ENCODE data around the gene ATXN7.

ATXN7 gene, protein sequence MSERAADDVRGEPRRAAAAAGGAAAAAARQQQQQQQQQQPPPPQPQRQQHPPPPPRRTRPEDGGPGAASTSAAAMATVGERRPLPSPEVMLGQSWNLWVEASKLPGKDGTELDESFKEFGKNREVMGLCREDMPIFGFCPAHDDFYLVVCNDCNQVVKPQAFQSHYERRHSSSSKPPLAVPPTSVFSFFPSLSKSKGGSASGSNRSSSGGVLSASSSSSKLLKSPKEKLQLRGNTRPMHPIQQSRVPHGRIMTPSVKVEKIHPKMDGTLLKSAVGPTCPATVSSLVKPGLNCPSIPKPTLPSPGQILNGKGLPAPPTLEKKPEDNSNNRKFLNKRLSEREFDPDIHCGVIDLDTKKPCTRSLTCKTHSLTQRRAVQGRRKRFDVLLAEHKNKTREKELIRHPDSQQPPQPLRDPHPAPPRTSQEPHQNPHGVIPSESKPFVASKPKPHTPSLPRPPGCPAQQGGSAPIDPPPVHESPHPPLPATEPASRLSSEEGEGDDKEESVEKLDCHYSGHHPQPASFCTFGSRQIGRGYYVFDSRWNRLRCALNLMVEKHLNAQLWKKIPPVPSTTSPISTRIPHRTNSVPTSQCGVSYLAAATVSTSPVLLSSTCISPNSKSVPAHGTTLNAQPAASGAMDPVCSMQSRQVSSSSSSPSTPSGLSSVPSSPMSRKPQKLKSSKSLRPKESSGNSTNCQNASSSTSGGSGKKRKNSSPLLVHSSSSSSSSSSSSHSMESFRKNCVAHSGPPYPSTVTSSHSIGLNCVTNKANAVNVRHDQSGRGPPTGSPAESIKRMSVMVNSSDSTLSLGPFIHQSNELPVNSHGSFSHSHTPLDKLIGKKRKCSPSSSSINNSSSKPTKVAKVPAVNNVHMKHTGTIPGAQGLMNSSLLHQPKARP
- total RNA-seq = 157 to 163 reads per million in 2 donors

DNA sequence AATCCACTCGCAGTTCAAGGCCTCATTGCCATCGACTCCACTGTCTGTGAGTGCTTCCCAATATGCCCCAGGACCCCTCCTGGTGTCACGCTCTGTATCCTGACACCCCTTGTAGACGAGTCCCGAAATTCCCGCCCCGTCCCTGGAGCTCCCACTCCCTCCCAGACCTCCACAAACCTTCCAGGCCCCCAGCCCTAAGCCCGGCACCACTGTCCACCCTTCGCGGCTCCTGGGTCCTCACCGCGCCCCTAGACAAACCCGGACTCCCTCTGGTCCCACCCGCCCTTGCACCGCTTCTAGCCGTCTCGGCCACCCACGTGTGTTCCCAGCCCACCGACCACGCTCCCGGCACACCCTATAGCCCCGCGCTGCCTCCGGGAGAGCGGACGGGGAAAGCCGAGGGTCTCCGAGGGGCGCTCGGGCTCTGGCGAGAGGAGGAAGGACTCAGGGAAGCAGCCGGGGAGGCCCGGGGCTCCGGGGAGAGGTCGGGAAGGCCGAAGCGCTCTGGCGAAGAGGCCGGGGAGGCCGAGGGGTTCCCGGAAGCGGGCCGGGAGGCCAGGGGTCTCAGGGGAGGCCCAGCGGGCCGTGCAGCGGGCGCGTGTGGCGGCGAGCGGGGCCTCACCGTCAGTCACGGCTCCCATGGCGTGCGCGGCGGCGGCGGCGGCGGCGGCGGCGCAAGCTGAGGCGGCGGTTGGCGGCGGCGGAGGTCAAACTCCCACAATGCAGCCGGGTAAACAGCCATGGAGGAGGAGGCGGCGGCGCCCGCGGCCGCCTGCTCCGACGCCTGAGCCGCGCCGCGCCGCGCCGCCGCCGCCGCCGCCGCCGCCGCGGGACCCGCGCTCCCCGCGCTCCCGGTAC is at the start of gene ATXN7, which contains the start of gene THOC7:
Gene ATXN7 (plus strand): TSS at position 718 of the 858 bp plus-strand sequence. CDS start 48,732 bp downstream, outside the sequence.
Gene THOC7 (minus strand): TSS at position 656 of the 858 bp plus-strand sequence. CDS start 15 bp downstream, at position 641.
- DNase-seq = peak; percentile 67

DNA sequence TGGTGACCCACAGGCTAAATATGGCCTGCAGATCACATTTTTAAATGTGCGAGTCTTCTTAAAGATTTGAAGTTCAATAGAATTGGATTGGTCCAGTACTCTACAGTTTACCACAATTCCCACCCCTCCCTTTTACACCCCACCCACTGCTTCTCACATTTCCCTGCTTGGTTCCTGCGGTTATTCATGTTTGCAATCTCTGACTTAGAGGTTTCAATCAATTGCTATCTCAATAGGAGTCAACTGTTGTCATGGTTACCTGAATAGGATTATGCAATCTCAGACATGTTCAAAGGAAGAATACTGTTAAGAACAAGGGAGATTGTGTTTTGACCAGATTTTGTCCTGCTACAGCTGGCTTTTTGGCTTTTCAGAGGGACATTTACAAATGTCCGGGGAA is 49.4 kb upstream of the ATXN7 start:
- no peak for DNase-seq

DNA sequence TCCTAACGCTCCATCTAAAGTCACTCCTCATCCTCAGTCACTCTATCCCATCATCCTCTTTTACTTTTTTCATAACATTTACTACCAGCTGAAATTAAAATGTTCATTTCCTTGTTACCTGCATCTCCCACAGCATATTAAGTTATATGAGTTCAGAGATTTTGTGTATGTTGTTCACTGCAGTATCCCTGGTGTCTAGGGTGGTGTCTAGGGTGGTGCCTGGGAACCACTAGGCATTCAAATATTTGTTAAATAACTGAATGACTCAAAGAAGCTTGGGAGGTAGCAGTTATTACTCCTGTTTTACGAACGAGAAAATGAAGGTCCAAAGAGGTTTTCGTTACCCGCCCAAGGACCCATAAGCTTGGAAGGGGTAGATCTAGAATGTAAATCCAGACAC is 46.4 kb upstream of the ATXN7 start:
- DNase-seq = no peak

DNA sequence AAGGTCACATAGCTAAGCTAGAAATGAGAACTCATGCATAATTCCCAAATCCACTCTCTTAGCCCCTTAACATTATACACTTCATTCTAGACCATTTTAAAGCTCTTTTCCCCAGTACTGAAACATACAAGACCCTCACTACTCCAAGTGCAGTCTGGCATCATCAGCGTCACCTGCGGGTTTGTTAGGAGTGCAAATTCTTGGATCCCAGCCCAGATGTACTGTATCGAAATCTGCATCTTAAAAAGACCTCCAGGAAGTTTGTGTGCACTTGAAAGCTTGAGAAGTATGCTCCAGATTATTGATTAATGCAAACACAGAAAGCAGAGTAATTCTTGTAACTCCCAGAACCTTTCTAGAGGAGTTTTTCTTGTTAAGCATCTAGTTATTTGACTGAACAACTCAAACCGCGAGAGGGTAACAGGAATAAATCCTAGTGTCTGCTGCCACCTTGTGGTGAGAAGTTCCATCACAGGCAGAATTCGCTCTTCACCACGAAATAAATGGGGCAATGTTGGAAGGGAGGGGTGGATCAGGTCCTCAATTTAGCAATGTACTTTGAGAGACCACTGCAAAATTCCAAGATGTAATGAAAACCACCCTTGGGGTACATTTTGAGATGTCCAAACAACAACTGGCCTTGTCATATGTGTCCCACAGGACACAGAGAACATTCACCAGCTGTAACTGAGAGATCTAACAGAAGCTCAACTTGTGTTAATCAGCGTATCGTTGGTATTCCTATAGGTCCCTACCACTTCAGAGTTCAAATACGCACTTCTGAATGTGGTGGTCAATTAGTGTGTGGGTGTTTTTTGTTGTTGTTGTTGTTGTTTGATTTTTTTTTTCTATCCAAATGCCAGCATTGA is 45.2 kb upstream of the ATXN7 start:
- no peak for DNase-seq

DNA sequence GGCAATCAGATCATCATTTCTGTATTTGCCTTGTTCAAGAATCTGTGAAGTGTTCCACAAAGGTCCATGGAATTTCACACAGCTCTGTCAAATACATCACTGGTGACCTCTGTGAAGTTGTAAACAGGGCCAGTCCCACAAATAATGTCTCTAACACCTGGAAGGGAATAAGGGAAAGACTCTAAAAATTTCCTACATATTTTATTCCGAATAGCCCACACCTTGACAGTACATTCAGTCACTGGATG is 44.6 kb upstream of the ATXN7 start, which contains the start of gene C3orf49:
Gene C3orf49 (plus strand): TSS at position 149 of the 248 bp plus-strand sequence. CDS start 173 bp downstream, outside the sequence.
- DNase-seq = no peak

DNA sequence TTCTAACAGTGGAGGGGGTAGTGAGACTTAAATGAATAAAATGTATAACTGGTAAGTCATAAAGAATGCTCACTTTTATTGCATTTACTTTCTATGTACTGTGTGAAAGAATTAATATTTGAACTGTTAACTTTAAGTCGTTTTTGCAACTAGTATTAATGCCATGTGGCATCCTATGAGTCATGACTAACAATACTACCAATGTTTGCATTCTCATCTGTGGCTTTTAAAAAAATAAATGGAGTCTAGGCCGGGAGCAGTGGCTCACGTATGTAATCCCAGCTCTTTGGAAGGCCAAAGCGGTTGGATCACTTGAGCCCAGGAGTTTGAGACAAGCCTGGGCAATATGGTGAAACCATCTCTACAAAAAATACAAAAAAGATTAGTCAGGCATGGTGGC is 39.4 kb upstream of the ATXN7 start:
- DNase-seq = no peak

DNA sequence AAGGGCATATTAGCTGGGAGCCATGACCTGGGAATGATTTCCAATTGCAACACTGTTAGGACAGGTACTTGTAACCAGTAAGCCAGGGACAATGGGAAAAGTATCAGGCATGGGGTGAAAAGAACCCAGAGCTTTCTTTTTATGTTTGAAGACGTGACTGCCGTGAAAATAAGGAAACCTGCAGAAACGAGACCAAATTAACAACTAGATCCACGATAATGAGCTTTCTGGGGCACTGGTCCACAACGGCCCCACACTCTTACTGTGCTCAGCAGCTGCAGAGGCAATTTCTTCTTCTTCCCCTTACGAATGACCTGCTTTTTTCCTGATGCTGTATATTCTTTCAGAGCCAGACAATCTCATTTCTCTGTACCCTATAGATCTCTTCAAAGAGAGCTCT is 33.1 kb upstream of the ATXN7 start:
- no peak for DNase-seq

DNA sequence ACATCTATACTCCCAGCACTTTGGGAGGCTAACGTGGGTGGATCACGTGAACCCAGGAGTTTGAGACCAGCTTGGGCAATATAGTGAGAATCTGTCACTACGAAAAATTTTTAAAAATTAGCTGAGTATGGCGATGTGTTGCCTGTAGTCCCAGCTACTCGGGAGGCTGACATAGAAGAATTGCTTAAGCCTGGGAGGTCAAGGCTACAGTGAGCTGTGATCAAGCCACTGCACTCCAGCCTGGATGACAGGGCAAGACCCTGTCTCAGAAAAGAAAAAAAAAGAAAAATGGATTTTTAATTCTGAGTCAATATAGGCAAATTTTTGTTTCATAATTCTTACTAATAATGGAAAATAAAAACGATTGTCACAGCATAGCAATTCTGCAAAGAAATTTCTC is 31.3 kb upstream of the ATXN7 start:
- DNase-seq = no peak

DNA sequence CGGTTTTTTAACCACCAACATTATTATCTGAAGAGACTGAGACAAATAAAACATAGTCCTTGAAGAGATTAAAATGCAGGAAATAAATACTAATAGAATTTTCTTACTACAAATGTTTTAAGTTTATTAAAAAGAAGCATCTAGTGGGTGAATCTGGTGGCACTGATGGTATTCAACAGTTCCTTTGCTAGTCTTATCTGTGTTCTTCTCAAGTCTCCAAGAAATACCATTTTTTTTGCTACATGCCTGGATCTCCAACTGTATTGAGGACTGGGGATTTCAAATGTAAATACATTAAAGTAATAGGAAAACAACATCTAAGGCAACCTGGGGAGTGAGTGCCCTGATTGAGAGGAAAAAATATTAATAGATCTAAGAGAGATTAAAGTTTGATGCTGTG is 22.0 kb upstream of the ATXN7 start:
- no peak for DNase-seq

DNA sequence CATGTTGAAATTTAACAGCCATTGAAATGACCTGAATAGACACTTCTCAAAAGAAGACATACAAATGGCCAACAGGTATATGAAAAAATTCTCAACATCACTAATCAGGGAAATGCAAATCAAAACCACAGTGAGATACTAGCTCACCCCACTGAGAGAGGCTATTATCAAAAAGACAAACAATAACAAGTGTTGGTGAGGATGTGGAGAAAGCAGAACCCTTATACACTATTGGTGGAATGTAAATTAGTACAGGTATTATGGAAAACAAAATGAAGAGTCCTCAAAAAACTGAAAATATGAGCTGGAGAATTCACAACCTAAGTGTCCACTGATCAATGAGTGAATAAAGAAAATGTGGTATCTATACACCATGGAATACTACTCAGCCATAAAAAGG is 21.5 kb upstream of the ATXN7 start:
- DNase-seq = no peak

DNA sequence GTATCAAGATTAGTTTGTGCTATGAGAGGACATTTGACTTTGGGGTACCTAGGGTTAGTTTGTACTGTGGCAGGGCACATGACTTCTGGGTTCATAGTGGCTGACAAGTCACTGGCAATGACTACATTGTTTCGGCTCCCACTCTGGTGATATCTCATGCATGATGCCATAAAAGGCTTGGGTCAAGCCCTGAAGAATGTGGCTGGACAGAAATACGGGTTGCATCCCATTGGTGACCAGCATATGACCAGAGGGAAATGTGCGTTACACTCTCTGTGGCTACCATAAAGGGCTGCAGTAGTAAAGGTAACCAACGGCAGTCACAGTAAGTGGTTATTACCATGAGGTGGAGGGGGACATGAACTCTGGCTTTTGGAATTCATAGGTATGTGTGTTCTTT is 18.5 kb upstream of the ATXN7 start:
- DNase-seq = no peak

DNA sequence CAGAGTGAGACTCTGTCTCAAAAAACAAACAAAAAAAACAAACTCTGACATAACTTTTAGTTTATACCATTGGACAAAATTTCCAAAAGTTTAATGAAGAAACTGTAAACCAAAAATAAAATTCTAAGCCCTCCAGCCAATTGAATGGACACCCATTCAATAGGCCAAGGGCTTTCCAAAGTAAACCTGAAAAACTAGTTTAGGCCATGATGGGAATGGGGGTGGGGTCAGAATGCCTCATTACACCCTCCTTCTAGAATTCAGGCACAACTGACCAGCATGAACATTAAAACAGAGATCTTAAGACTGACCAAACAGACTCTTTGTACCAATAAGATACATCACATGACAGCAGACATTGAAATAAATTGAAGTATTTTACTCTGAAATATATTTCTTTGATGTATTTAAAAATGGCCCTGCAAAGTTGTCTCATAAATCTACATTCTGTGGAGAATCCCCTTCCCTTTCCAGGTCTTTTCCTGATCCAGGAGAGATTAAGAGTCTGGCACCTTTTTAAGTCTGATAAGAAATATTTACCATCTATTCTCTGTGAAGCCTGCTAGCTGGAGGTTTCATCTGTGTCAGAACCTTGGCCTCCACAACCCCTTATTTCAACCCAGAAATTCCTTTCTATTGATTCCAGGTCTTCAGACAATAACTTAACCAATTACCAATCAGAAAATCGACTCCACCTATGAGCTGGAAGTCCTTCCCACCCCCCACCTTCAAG is 15.8 kb upstream of the ATXN7 start:
- DNase-seq = no peak

DNA sequence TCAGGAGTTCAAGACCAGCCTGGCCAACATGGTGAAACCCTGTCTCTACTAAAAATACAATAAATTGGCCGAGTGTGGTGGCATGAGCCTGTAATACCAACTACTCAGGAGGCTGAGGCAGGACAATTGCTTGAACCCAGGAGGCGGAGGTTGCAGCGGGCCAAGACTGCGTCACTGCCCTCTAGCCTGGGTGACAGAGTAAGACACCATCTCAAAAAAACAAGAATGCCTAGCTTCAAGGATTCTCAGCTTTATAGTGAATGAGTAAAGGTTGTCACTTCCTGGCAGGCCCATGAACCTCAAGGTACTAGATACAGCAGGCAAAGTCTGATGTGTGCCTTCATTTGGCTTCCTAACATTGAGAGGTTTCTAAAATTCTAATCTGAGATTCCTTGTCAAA is 14.5 kb upstream of the ATXN7 start:
- DNase-seq = no peak

DNA sequence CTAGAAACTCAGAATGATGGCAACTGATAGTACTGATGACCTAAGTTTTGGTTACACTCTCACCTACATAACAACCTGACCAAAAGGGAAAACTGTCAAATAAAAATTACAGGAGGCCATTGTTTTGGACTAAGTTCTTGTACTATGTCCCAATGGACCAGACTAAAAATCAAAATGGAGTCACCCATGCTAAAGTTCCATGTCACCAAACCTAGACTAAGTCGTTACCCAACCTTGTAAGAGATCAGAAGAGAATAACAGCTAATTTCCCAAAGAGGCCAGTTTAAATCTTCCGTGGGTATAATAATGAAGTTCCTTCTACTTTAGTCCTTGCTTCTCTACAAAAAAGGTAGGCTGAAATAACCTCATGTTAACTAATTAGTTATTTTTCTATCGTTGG is 12.4 kb upstream of the ATXN7 start:
- DNase-seq = no peak

DNA sequence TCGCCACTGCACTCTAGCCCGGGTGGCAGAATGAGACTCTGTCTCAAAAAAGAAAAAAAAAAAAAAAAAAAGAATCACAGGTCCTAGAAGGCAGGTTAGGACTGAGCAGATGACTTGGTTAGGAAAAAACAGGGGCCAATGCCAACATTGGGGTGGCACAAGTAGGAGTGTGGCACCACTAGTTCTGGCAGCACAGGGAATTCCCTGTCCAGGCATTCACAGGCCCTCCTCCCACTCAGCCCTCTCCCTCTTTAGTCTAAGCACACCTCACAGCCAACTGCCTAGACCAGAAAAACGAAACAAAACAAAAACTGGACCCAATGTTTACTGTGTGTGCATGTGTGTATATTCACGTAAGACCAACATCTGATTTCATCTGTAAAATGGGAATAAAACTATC is 10.6 kb upstream of the ATXN7 start:
- DNase-seq = no peak

DNA sequence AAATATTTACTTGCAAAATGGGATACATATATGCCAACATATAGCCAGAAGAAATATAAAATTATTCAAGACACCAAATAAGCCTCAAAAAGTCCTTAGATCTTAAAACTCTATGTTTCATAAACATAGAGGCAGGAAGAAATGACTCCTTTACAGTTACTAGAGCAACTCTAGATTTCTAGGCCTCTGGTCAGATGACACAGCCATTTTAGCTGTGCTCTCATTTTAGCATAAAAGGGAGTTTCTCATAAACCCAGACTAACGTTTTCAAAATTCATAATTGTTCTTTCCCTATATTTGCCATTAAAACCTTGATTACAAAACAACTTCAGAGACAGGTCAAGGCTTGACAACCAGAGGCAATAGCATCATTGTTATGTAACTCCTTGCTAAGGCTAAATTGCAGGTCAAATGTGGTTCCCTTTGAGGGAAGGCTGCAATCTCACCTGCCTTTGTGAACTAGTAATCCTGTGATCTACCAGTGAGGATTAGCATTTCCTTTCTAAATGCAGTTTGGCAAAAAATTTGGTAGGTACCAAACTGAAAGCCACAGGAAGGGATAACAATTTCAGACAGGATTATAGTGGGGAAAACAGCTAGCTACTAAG is 8.2 kb upstream of the ATXN7 start:
- DNase-seq = no peak

DNA sequence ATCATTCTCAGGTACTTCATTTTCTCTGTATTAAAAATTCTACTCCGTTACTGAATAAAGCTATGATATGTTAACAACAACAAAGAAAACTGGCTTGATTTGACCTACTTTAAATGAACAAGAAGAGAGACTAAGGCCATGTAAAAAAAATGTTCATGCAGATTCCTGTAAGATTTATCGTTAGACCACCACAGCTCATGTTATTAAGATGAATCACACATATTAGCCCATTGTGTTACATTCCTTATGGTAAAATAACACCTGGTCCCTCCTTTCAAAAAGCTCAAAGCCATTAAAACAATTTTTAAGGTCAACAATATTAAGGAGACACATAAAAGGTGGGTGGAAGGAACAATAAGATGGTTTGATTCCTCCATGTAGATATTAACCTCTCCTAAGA is 6.4 kb upstream of the ATXN7 start:
- no peak for DNase-seq

DNA sequence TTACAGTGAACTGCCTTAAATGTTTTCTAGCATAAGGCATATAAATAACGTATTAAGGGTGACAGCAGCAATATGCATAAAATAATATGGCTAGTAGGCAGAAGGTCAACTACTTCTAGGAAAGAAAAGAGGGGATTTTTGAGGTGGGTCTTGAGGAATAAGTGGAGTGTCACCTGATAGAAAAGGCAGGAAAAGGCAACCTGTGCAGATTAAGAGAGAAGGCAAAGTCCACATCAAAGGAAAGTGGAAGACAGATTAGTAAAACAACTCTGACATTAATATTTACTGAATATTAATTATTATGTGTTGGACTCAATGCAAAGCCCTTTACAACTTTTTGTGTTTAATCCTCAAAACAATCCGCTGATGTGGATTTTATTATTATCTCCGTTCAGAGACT is 2.9 kb upstream of the ATXN7 start:
- DNase-seq = no peak

DNA sequence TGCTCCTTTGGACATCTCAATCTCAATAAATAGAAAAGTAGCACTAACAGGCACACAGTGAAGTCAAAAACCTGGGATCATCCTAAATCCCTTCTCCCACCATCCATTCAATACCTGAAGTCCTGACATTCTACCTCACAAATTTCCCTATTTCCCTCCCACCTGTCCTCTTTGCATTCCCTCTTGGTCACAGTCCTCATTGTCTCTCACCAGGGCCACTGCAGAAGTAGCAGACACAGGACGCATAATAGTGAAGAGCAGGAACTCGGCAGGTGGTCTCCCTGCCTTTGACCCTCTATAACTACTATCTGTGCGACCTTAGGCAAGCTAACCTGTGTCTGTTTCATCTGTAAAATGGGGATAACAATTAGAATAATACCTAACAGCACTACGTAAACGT is 2.4 kb upstream of the ATXN7 start:
- no peak for DNase-seq

DNA sequence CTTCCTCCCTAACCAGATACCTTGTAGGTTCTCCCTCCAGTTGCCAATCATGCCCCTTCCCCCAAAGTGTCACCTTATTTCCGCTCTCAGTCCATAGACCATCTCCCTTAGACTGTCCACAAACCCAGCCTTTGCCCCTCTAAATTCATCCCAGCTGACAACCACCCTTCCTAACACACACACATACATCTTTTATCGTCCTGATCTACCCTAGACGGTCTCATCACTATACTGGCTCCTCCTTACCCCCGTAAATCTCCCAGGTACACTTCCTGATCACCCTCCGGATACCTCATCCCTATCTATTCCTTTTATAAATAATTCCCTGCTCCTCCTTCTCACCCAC is 890 bp upstream of the ATXN7 start:
- no peak for DNase-seq
